KMS-11 (cell line): ENCODE results near the gene SELENOS.
A peak's percentile ranks its signal among the peaks of the same experiment; 100 is the strongest.

ENCODE experiments used
- H2AFZ ChIP-seq: fragments of 200-600 bp; sonication (generic); 2 replicates; pipeline ENCODE4 v1.6.1; 2016; ENCODE audit warnings: antibody characterized with exemption, mixed run types, low read depth
- H3K27ac ChIP-seq: fragments of 200-600 bp; sonication (generic); 2 replicates; pipeline ENCODE4 v1.6.1; 2016; ENCODE audit warnings: mild to moderate bottlenecking, mixed run types
- H3K27me3 ChIP-seq: fragments of 200-600 bp; sonication (generic); 2 replicates; pipeline ENCODE4 v1.6.1; 2017; ENCODE audit warnings: mild to moderate bottlenecking, low read depth, mixed run types, moderate library complexity; ENCODE audit not compliant: insufficient read depth
- H3K36me3 ChIP-seq: fragments of 200-600 bp; sonication (generic); 2 replicates; pipeline ENCODE4 v1.6.1; 2017; ENCODE audit warnings: mild to moderate bottlenecking, mixed run types; ENCODE audit not compliant: insufficient read depth
- H3K4me1 ChIP-seq: fragments of 200-600 bp; sonication (generic); 2 replicates; pipeline ENCODE4 v1.6.1; 2016; ENCODE audit warnings: mild to moderate bottlenecking, low read depth, mixed run types; ENCODE audit not compliant: poor library complexity, severe bottlenecking
- H3K4me2 ChIP-seq: fragments of 200-600 bp; sonication (generic); 2 replicates; pipeline ENCODE4 v1.7.0; 2016; ENCODE audit warnings: mild to moderate bottlenecking, mixed run types
- H3K4me3 ChIP-seq: fragments of 200-600 bp; sonication (generic); IDR thresholded peaks from 2 replicates; pipeline ENCODE4 v1.6.1; 2017; ENCODE audit warnings: low read depth, low read length, mixed read lengths; ENCODE audit not compliant: insufficient read depth
- H3K79me2 ChIP-seq: fragments of 200-600 bp; sonication (generic); 2 replicates; pipeline ENCODE4 v1.6.1; 2016; ENCODE audit warnings: low read depth, mixed run types; ENCODE audit not compliant: insufficient read depth
- H3K9ac ChIP-seq: fragments of 200-600 bp; sonication (generic); 2 replicates; pipeline ENCODE4 v1.6.1; 2016; ENCODE audit warnings: mild to moderate bottlenecking, mixed run types
- H4K20me1 ChIP-seq: fragments of 200-600 bp; sonication (generic); 2 replicates; pipeline ENCODE4 v1.6.1; 2016; ENCODE audit warnings: mild to moderate bottlenecking, mixed run types; ENCODE audit not compliant: insufficient read depth
- CTCF ChIP-seq: fragments of 200-600 bp; sonication (generic); conservative IDR thresholded peaks from 2 replicates; pipeline ENCODE4 v1.6.1; 2017; ENCODE audit warnings: low read depth, mild to moderate bottlenecking, antibody characterized with exemption, low read length, moderate library complexity, mixed read lengths

The SELENOS gene

GRCh38 chr15:101246391-101246790 is 30.9 kb downstream of the SELENOS start:
- H3K4me1 ChIP-seq: peaks cover 88% of the 10 kb centered on the region
- no peak overlapping the region for H3K9ac ChIP-seq
- H3K36me3 ChIP-seq: peaks cover 12% of the 10 kb centered on the region; the same call in 1 of the 2 replicates
- no peak for TF ChIP-seq CTCF
- no peaks in the 10 kb centered on the region for H3K27me3 ChIP-seq
- H3K4me2 ChIP-seq: peak overlapping the region; percentile 23; the same call in 1 of the 2 replicates
- H2AFZ ChIP-seq: no peak overlapping the region
- peaks cover 96% of the 10 kb centered on the region for H3K79me2 ChIP-seq
- no peak overlapping the region for H3K27ac ChIP-seq
- no peak overlapping the region for H3K4me3 ChIP-seq
- peaks cover 57% of the 10 kb centered on the region for H4K20me1 ChIP-seq

GRCh38 chr15:101244889-101245668 is 32.2 kb downstream of the SELENOS start:
- no peak overlapping the region for H3K9ac ChIP-seq

GRCh38 chr15:101244036-101244781 is 33.1 kb downstream of the SELENOS start:
- H3K4me2 ChIP-seq: peak overlapping the region; percentile 61; the same call in 1 of the 2 replicates
- peaks cover 100% of the 10 kb centered on the region for H3K4me1 ChIP-seq

More at GRCh38 chr15:101244889-101245668, 32.2 kb downstream of the SELENOS start:
- Histone ChIP-seq H4K20me1 (peaks cover 60% of the 10 kb centered on the region), H3K4me2 (peak overlapping the region; percentile 22; the same call in 1 of the 2 replicates), H3K79me2 (peaks cover 100% of the 10 kb centered on the region), H3K27me3 (no peaks in the 10 kb centered on the region), H3K36me3 (peaks cover 12% of the 10 kb centered on the region; the same call in 1 of the 2 replicates), H3K4me1 (peaks cover 100% of the 10 kb centered on the region), H2AFZ (no peak overlapping the region), H3K27ac (no peak overlapping the region; the same call in 1 of the 2 replicates), H3K4me3 (no peak overlapping the region)
- no peak for TF ChIP-seq CTCF

More at GRCh38 chr15:101244036-101244781, 33.1 kb downstream of the SELENOS start:
- TF ChIP-seq CTCF: no peak
- H3K27me3 ChIP-seq: no peaks in the 10 kb centered on the region
- H3K4me3 ChIP-seq: no peak overlapping the region
- no peak overlapping the region for H2AFZ ChIP-seq
- peaks cover 100% of the 10 kb centered on the region for H3K79me2 ChIP-seq
- H4K20me1 ChIP-seq: peaks cover 61% of the 10 kb centered on the region
- no peak overlapping the region for H3K9ac ChIP-seq
- peaks cover 6% of the 10 kb centered on the region; the same call in 1 of the 2 replicates for H3K36me3 ChIP-seq
- H3K27ac ChIP-seq: no peak overlapping the region; the same call in 1 of the 2 replicates
